Astrocyte (in vitro differentiated cells and primary cell): ENCODE measurements around the gene DRC7. TPM values are rescaled to one million over a fixed set of nuclear protein-coding genes. Genes with fewer than 3 reads are reported as not detected.

Source experiments
- DNase-seq: peaks from one replicate; pipeline ENCODE4 v3.0.0-alpha.2; 2010; ENCODE audit warnings: low read depth
- FAIRE-seq: peaks from 2 replicates; lab custom pipeline; 2011; peaks lifted over from hg19 to GRCh38; lab: Jason Lieb, UNC
- H2AFZ ChIP-seq: 2 replicates; pipeline ENCODE4 v1.6.0; 2012; ENCODE audit warnings: low read depth, low read length, inconsistent platforms
- H3K27ac ChIP-seq: 2 replicates; pipeline ENCODE4 v1.5.1; 2011; ENCODE audit warnings: low read depth, low read length, inconsistent platforms
- H3K27me3 ChIP-seq: 2 replicates; pipeline ENCODE4 v1.6.0; 2011; ENCODE audit warnings: low read length, inconsistent platforms; ENCODE audit not compliant: insufficient read depth
- H3K36me3 ChIP-seq: 2 replicates; pipeline ENCODE4 v1.5.1; 2011; ENCODE audit warnings: low read length, inconsistent platforms; ENCODE audit not compliant: insufficient read depth
- H3K4me1 ChIP-seq: 2 replicates; pipeline ENCODE4 v1.5.1; 2011; ENCODE audit warnings: low read length, inconsistent platforms; ENCODE audit not compliant: insufficient read depth
- H3K4me2 ChIP-seq: 2 replicates; pipeline ENCODE4 v1.6.0; 2012; ENCODE audit warnings: low read length, inconsistent platforms
- H3K4me3 ChIP-seq: 2 replicates; pipeline ENCODE4 v1.5.1; 2011; ENCODE audit warnings: low read depth, mild to moderate bottlenecking, low read length, inconsistent platforms; ENCODE audit not compliant: insufficient read depth
- H3K79me2 ChIP-seq: 2 replicates; pipeline ENCODE4 v1.6.0; 2012; ENCODE audit warnings: mild to moderate bottlenecking, low read length, inconsistent platforms; ENCODE audit not compliant: insufficient read depth
- H3K9ac ChIP-seq: 2 replicates; pipeline ENCODE4 v1.6.0; 2012; ENCODE audit warnings: mild to moderate bottlenecking, low read length, inconsistent platforms
- H3K9me3 ChIP-seq: 2 replicates; pipeline ENCODE4 v1.5.1; 2012; ENCODE audit warnings: low read depth, mild to moderate bottlenecking, low read length, inconsistent platforms; ENCODE audit not compliant: insufficient read depth
- H4K20me1 ChIP-seq: 2 replicates; pipeline ENCODE4 v1.6.0; 2012; ENCODE audit warnings: low read length, inconsistent platforms; ENCODE audit not compliant: insufficient read depth
- H3K27ac Mint-ChIP-seq: one replicate; pipeline ENCODE4 v1.8.0; 2021; ENCODE audit warnings: mild to moderate bottlenecking, mixed read lengths; ENCODE audit not compliant: unreplicated experiment
- H3K27me3 Mint-ChIP-seq: one replicate; pipeline ENCODE4 v1.8.0; 2021; ENCODE audit warnings: low read depth, mixed read lengths; ENCODE audit not compliant: unreplicated experiment
- H3K36me3 Mint-ChIP-seq: one replicate; pipeline ENCODE4 v1.8.0; 2021; ENCODE audit warnings: low read depth, mixed read lengths; ENCODE audit not compliant: unreplicated experiment
- H3K4me1 Mint-ChIP-seq: one replicate; pipeline ENCODE4 v1.8.0; 2021; ENCODE audit warnings: low read depth, mixed read lengths; ENCODE audit not compliant: unreplicated experiment
- H3K4me3 Mint-ChIP-seq: one replicate; pipeline ENCODE4 v1.8.0; 2021; ENCODE audit warnings: mild to moderate bottlenecking, moderate library complexity, mixed read lengths; ENCODE audit not compliant: unreplicated experiment
- H3K9me3 Mint-ChIP-seq: one replicate; pipeline ENCODE4 v1.8.0; 2021; ENCODE audit warnings: mild to moderate bottlenecking, mixed read lengths; ENCODE audit not compliant: unreplicated experiment
- CTCF ChIP-seq: IDR thresholded peaks from 2 replicates; pipeline ENCODE4 v1.5.1; 2011; ENCODE audit warnings: low read depth, mild to moderate bottlenecking, inconsistent platforms, low read length, moderate library complexity; ENCODE audit not compliant: insufficient read depth
- EZH2 ChIP-seq: IDR thresholded peaks from 2 replicates; pipeline ENCODE4 v1.6.1; 2012; ENCODE audit warnings: mild to moderate bottlenecking, low read length, inconsistent platforms; ENCODE audit not compliant: insufficient read depth
- total RNA-seq: library from RNA; stranded (reverse); gene quantifications from 2 replicates; pipeline ENCODE4 v1.2.1, GENCODE V29; 2021

The DRC7 gene
- total RNA-seq, 1 donor from 2014 or later = not detected

GRCh38 chr16:57734308-57734924 is 39.8 kb downstream of the DRC7 start:
- Histone ChIP-seq H3K4me3 (peak overlapping the region; percentile 75), H3K36me3 (no peaks in the 10 kb centered on the region), H3K9me3 (no peaks in the 10 kb centered on the region), H3K27me3 (no peaks in the 10 kb centered on the region), H3K79me2 (peaks cover 4% of the 10 kb centered on the region), H3K9ac (peak overlapping the region; percentile 90), H3K27ac (peak overlapping the region; percentile 90), H4K20me1 (no peaks in the 10 kb centered on the region), H3K4me1 (peaks cover 23% of the 10 kb centered on the region), H2AFZ (peak overlapping the region; percentile 90), H3K4me2 (peak overlapping the region; percentile 82)
- TF ChIP-seq EZH2 (no peak), CTCF (no peak)
- Mint-ChIP-seq H3K4me3 (peak overlapping the region; percentile 94), H3K27ac (peak overlapping the region; percentile 97), H3K9me3 (no peaks in the 10 kb centered on the region), H3K36me3 (peaks cover 7% of the 10 kb centered on the region), H3K4me1 (peaks cover 13% of the 10 kb centered on the region), H3K27me3 (no peaks in the 10 kb centered on the region)
- DNase-seq = no peak
- FAIRE-seq = no peak

- H3K4me3 Mint-ChIP-seq = peak overlapping the region; percentile 94
- FAIRE-seq (peak; percentile 98), DNase-seq (peak; percentile 100)
- peak overlapping the region; percentile 98 for H3K27ac Mint-ChIP-seq
- peaks cover 7% of the 10 kb centered on the region for H3K36me3 Mint-ChIP-seq
- peak overlapping the region; percentile 90 for H3K9ac ChIP-seq
- TF ChIP-seq EZH2 = no peak
- no peaks in the 10 kb centered on the region for H3K9me3 Mint-ChIP-seq
- H3K9me3 ChIP-seq = no peaks in the 10 kb centered on the region
- peaks cover 13% of the 10 kb centered on the region for H3K4me1 Mint-ChIP-seq
- H3K27me3 ChIP-seq = no peaks in the 10 kb centered on the region
- H3K27me3 Mint-ChIP-seq = no peaks in the 10 kb centered on the region
- peak overlapping the region; percentile 75 for H3K4me3 ChIP-seq
- peak overlapping the region; percentile 90 for H3K27ac ChIP-seq
- H3K4me2 ChIP-seq = peak overlapping the region; percentile 99
- peaks cover 23% of the 10 kb centered on the region for H3K4me1 ChIP-seq
- H3K79me2 ChIP-seq = peaks cover 4% of the 10 kb centered on the region
- no peaks in the 10 kb centered on the region for H4K20me1 ChIP-seq
- H3K36me3 ChIP-seq = no peaks in the 10 kb centered on the region
- peak overlapping the region; percentile 90 for H2AFZ ChIP-seq
Observed at GRCh38 chr16:57734925-57735754, 40.5 kb downstream of the DRC7 start.

DNA sequence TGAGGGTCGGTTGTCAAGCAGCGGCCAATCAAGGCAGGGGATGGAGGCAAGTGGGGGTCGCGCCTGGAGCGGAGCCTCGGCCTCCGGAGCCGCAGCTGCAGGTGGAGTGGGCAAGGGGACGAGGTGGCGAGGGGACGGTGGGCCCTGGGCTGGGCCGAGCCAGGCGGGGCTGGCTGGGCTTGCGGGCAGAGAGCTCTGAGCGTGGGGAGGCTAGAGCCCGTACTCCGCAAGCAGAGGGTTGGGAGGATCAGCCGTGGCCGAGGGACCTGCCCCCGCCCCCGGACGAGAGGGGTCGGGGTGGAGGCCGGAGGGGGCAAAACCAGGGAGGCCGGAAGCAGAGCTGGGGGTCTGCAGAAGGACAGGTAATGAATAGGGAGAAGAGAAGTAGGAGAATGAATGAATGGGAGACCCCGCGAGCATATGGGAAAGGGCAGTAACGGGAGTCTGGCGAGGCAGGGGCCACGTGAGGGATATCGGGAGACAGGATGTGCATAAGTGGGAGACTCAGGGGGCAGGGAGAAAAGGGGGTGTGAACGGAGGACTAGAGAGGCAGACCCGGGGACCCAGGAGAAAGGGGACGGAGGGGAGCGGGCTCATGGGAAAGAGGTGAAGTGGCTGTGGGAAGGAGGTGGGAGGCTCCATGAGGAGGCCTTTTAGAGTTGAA is 41.3 kb downstream of the DRC7 start, which contains the start of gene KATNB1:
Gene KATNB1, plus strand, starts transcription at position 16 of the 664 bp plus-strand sequence. CDS start 1,474 bp downstream, outside the sequence.
- H3K9ac ChIP-seq = peak within 1 kb of the TSS; percentile 90
- H3K79me2 ChIP-seq = peaks cover 4% of the 10 kb centered on the region
- H3K27me3 ChIP-seq = no peaks in the 10 kb centered on the region
- DNase-seq (peak; percentile 7), FAIRE-seq (no peak)
- peak within 1 kb of the TSS; percentile 75 for H3K4me3 ChIP-seq
- Mint-ChIP-seq H3K4me3 (peak within 1 kb of the TSS; percentile 94), H3K27ac (peak within 1 kb of the TSS; percentile 98), H3K36me3 (peaks cover 7% of the 10 kb centered on the region), H3K4me1 (peaks cover 13% of the 10 kb centered on the region), H3K27me3 (no peaks in the 10 kb centered on the region), H3K9me3 (no peaks in the 10 kb centered on the region)
- H3K27ac ChIP-seq = peak within 1 kb of the TSS; percentile 90
- peak within 1 kb of the TSS; percentile 99 for H3K4me2 ChIP-seq
- H2AFZ ChIP-seq = peak within 1 kb of the TSS; percentile 90
- H3K36me3 ChIP-seq = no peaks in the 10 kb centered on the region
- H3K9me3 ChIP-seq = no peaks in the 10 kb centered on the region
- TF ChIP-seq EZH2 (no peak), CTCF (no peak)
- no peaks in the 10 kb centered on the region for H4K20me1 ChIP-seq
- H3K4me1 ChIP-seq = peaks cover 23% of the 10 kb centered on the region
